Measurements from ENCODE around the gene KCNIP3. TPM values are rescaled to one million over a fixed set of nuclear protein-coding genes. Genes with fewer than 3 reads are reported as not detected.
A peak's percentile ranks its signal among the peaks of the same experiment; 100 is the strongest.

KCNIP3 gene
- total RNA-seq, 2 donors from 2014 or later = 1.6 to 2.9 TPM

DNA sequence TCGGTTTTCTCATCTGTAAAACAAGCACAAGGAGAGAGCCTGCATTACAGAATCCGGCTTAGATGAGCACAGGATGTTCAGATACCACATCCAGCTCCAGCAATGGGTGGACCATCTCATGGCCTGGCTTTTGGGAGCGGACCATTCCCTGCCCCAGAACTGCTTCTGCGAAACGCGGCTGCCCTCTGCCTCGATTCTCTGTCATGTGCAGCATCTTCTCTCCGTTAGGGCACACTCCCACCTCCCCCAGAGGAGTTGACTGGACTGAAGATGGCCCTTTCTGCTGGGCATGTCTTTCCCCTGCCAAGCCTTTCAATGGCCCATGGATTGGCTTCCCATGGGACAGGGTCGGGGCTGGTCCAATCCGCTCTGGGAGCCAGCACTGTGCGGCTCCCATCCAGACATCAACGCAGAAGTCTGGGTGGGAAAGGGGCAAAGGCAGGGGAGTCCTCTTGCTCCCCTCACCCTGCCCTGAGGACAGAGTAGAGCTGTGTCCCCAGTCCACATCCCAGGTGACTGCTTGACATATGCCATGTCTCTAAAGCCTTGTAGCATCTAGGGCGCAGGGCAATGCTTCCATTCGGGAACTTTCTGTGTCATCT is 91.0 kb downstream of the KCNIP3 start:
- intact Hi-C loops (cut with DNase I) = no loop called here
- TF ChIP-seq, protein P1, sequence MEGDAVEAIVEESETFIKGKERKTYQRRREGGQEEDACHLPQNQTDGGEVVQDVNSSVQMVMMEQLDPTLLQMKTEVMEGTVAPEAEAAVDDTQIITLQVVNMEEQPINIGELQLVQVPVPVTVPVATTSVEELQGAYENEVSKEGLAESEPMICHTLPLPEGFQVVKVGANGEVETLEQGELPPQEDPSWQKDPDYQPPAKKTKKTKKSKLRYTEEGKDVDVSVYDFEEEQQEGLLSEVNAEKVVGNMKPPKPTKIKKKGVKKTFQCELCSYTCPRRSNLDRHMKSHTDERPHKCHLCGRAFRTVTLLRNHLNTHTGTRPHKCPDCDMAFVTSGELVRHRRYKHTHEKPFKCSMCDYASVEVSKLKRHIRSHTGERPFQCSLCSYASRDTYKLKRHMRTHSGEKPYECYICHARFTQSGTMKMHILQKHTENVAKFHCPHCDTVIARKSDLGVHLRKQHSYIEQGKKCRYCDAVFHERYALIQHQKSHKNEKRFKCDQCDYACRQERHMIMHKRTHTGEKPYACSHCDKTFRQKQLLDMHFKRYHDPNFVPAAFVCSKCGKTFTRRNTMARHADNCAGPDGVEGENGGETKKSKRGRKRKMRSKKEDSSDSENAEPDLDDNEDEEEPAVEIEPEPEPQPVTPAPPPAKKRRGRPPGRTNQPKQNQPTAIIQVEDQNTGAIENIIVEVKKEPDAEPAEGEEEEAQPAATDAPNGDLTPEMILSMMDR (IDR thresholded peaks at IDR 0.05) = no peak
- no peak for TF ChIP-seq POLR2A (IDR thresholded peaks at IDR 0.05)
- H3K36me3 ChIP-seq (replicated peaks in 1 of 2; ENCODE audit: insufficient read depth in 1 of 2, low read depth in 2 of 2) = no peaks in the 10 kb centered on the region
- DNase-seq (no peak), ATAC-seq (no peak)
- no peaks in the 10 kb centered on the region for H3K27me3 ChIP-seq
- 79 to 81% methylated on average over 14 of the region's 14 CpGs for WGBS, 2 donors
- H3K4me1 ChIP-seq = peaks cover 39% of the 10 kb centered on the region
- H3K9me3 ChIP-seq = no peaks in the 10 kb centered on the region
- H3K4me3 ChIP-seq = no peak overlapping the region
- H3K27ac ChIP-seq = no peak overlapping the region

DNA sequence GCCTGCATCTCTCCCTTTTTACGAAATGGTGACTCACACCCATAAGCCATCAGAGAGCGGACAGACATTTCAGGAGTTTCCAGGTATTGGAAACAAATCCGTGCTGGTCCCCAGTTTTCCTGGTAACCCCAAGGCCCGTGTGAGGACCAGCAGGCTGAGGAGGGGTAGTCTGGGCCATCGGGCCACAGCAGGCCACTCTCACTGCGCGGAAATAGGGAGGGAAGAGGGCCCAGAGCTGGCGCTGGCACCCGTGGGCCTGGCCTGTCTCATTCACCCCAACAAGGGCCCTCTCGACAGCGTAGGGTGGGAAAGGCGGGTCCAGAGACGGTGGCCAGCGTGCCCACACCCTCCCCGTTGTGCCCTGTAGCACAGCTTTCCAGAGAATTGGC is 91.7 kb downstream of the KCNIP3 start:
- intact Hi-C loops (cut with DNase I) = no loop called here
- H3K9me3 ChIP-seq = no peaks in the 10 kb centered on the region
- no peak for TF ChIP-seq POLR2A (IDR thresholded peaks at IDR 0.05)
- TF ChIP-seq, protein P1 (IDR thresholded peaks at IDR 0.05) = no peak
- no peaks in the 10 kb centered on the region for H3K27me3 ChIP-seq
- 44 to 53% methylated on average over 10 to 15 of the region's 15 CpGs for WGBS, 2 donors
- H3K4me3 ChIP-seq = no peak overlapping the region
- ATAC-seq = no peak
- H3K4me1 ChIP-seq = peaks cover 43% of the 10 kb centered on the region
- DNase-seq = no peak
- H3K27ac ChIP-seq = no peak overlapping the region
- no peaks in the 10 kb centered on the region for H3K36me3 ChIP-seq (replicated peaks in 1 of 2; ENCODE audit: insufficient read depth in 1 of 2, low read depth in 2 of 2)

DNA sequence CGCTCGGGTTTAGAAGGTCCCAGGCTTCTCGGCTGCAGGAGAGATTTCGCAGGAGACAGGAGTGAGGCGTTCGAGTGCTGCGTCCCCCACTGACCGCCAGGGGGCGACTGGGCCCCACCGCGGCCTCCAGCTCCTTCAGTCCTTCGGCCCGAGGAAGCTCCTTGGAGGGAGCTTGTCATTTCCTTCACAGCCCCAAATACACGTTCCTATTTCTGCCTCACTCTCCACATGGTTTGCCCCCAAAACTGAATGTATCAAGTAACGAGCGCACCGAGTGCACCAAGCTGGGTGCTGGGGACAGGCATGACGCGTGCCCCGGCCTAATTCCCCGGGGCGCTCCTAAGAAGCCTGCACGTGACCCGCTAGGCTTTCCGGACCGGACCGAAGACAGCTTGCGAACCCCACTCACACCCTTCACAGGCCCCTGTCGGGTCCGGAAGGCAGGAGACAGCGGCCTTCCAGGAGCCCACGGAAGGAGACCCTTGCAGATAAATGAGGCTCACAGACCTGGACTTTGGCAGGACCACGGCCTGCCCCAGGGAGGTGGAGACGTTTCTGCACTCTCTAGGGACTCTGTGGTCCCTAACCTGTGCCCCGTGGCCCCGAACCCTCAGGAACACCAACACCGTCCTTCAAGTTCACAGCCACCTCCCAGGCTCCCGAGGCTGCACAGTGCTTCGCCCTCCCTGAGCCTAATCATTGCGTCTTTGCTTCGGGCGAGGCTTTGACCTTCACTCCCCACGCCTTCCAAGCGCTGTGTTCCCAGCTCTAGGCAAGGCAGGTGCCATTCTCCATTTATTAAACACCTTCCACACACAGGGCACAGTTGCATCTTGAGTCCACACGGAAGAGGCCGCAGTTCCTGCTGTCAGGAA is 92.3 kb downstream of the KCNIP3 start:
- TF ChIP-seq POLR2A (IDR thresholded peaks at IDR 0.05) = no peak
- TF ChIP-seq, protein P1 (IDR thresholded peaks at IDR 0.05) = peak; percentile 75 to 96 (median 83)
- no peak overlapping the region for H3K4me3 ChIP-seq

DNA sequence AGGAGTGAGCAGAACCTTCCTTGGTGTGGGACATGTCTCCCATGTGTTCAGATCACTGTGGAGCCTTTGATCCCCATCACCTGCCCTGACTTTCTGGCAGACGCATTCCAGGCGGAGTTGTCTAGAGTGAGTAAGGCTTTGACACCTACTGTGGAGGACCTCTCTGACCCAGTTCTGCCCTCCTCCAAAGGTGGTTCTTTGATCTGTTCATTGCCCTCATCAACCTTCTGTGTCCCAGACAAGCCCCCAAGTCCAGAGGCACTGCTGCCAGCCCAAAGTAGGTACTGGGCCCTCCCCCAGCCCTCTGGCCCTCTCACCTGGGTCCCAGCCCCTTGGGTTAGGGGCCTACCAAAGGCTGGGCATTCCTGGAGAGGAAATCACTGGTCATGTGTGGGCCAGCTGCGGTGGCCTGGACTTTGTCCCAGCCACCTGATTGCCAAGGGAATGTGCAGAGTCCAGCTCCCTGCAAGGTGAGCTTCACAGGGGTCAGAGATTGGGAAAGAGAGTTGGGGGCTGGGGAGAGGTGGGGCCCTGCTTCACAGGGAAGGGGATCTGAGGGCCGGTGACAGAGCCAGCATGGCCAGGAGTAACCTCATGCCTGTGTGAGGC is 93.2 kb downstream of the KCNIP3 start:
- ATAC-seq = no peak
- H3K4me3 ChIP-seq = no peak overlapping the region
- intact Hi-C loops (cut with DNase I) = no loop called here

More for the DNA sequence above, 92.3 kb downstream of the KCNIP3 start:
- H3K36me3 ChIP-seq (replicated peaks in 1 of 2; ENCODE audit: insufficient read depth in 1 of 2, low read depth in 2 of 2) = no peaks in the 10 kb centered on the region
- ATAC-seq = peak; percentile 58
- H3K4me1 ChIP-seq = peaks cover 43% of the 10 kb centered on the region
- 61 to 70% methylated on average over 32 to 46 of the region's 46 CpGs for WGBS, 2 donors
- H3K27ac ChIP-seq = no peak overlapping the region
- intact Hi-C loops (cut with DNase I) = no loop called here
- H3K9me3 ChIP-seq = no peaks in the 10 kb centered on the region
- peak; percentile 55 to 74 (median 66) for DNase-seq
- no peaks in the 10 kb centered on the region for H3K27me3 ChIP-seq

DNA sequence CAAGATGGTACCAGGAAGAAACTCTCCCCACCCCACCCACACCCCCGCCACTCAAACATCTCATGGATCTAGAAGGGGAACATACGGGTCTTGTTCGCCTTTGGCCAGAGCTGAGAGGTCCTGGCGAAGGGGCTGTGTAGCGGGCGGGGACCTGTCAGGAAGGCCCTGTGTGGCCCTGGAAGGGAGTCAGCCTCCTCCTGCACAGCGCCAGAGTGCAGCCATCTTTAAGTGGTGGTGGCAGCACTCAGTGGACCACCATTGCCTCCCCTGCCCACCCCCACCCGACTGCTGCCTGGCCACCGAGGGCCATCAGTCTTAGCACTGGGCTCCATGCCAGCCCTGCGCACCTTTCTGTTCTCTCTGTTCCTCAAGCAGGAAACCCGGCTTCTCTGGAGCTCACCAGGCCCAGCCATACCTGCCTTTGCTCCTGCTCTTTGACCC is 93.8 kb downstream of the KCNIP3 start:
- no peak for ATAC-seq
- TF ChIP-seq, protein P1 (IDR thresholded peaks at IDR 0.05) = no peak
- TF ChIP-seq POLR2A (IDR thresholded peaks at IDR 0.05) = no peak
- no peak overlapping the region for H3K4me3 ChIP-seq
- WGBS, 2 donors = 63 to 78% methylated on average over 3 to 11 of the region's 11 CpGs
- H3K27me3 ChIP-seq = no peaks in the 10 kb centered on the region
- H3K36me3 ChIP-seq (replicated peaks in 1 of 2; ENCODE audit: insufficient read depth in 1 of 2, low read depth in 2 of 2) = no peaks in the 10 kb centered on the region
- peaks cover 43% of the 10 kb centered on the region for H3K4me1 ChIP-seq
- H3K27ac ChIP-seq = peak overlapping the region in 1 of 4 donors; percentile 66
- H3K9me3 ChIP-seq = no peaks in the 10 kb centered on the region
- peak in 1 of 4 donors; percentile 44 for DNase-seq
- intact Hi-C loops (cut with DNase I) = no loop called here

More for the DNA sequence above, 93.2 kb downstream of the KCNIP3 start:
- no peaks in the 10 kb centered on the region for H3K9me3 ChIP-seq
- no peak for TF ChIP-seq POLR2A (IDR thresholded peaks at IDR 0.05)
- H3K36me3 ChIP-seq (replicated peaks in 1 of 2; ENCODE audit: insufficient read depth in 1 of 2, low read depth in 2 of 2) = no peaks in the 10 kb centered on the region
- peak in 3 of 4 donors; percentile 20 to 69 (median 38) for DNase-seq
- 71 to 93% methylated on average over 2 to 4 of the region's 4 CpGs for WGBS, 2 donors
- H3K27me3 ChIP-seq = no peaks in the 10 kb centered on the region
- peaks cover 43% of the 10 kb centered on the region for H3K4me1 ChIP-seq
- no peak overlapping the region for H3K27ac ChIP-seq

Measured in body of pancreas (tissue), 4 donors.